GM21515 (cell line): ENCODE results near the gene PARD6A.
A peak's percentile ranks its signal among the peaks of the same experiment; 100 is the strongest.

Experiments
- ATAC-seq: cut with Tn5 transposase; IDR thresholded peaks from one replicate; pipeline ENCODE4 v1.9.1; 2021; ENCODE audit not compliant: unreplicated experiment

Gene PARD6A, protein sequence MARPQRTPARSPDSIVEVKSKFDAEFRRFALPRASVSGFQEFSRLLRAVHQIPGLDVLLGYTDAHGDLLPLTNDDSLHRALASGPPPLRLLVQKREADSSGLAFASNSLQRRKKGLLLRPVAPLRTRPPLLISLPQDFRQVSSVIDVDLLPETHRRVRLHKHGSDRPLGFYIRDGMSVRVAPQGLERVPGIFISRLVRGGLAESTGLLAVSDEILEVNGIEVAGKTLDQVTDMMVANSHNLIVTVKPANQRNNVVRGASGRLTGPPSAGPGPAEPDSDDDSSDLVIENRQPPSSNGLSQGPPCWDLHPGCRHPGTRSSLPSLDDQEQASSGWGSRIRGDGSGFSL

DNA sequence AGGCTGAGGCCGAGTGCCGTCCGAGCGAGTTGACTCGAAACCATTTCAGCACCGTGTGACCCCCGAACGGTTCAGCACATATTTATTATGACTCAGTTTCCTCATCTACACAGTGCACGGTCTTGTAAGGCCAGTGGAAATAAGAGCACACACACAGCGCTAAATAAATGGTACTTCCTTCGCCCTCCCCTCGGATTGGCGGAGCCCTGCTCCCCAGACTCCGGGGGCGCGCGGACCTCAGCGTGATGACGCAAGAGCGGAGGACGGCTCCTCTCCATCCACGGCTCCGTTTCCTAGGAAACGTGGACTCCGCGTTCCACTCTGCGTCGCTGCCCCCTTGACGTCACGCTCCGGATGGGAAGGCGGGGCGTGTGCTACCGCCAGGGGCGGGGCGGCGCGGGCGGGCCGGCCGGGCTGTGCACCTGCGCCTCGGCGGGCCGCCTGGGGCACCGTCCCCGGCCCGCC lies at the start of gene PARD6A:
Gene PARD6A, plus strand, starts transcription at position 397 of the 465 bp plus-strand sequence. CDS start 79 bp downstream, outside the sequence.
- ATAC-seq = peak; percentile 75

DNA sequence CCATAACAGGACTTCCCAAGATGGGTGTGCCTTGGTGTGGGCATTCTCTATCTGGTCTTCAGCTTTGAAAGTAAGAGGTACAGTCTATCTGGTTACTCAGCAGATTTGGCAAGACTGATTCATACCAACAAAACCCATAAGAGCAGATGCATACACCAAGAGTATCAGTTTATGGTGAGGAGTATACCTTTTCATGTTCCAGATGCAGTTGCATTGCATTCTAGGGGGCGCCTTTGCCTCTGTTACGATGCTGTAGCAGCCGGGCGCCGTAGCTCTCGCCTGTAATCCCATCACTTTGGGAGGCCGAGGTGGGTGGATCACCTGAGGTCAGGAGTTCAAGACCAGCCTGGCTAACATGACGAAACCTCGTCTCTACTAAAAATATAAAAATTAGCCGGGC lies 47.0 kb upstream of the PARD6A start:
- no peak for ATAC-seq

DNA sequence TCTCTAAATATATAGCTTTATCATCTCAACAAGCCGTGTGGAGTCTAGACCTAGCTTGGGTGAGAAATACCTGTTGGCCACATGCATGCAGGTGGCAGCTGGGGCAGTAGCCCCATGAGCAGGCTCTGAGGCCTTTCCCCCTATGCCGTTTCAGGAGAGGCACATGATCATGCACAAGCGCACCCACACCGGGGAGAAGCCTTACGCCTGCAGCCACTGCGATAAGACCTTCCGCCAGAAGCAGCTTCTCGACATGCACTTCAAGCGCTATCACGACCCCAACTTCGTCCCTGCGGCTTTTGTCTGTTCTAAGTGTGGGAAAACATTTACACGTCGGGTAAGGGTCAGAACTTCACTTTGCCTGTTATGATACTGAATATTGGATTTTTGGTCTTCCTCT lies 32.5 kb upstream of the PARD6A start:
- no peak for ATAC-seq

DNA sequence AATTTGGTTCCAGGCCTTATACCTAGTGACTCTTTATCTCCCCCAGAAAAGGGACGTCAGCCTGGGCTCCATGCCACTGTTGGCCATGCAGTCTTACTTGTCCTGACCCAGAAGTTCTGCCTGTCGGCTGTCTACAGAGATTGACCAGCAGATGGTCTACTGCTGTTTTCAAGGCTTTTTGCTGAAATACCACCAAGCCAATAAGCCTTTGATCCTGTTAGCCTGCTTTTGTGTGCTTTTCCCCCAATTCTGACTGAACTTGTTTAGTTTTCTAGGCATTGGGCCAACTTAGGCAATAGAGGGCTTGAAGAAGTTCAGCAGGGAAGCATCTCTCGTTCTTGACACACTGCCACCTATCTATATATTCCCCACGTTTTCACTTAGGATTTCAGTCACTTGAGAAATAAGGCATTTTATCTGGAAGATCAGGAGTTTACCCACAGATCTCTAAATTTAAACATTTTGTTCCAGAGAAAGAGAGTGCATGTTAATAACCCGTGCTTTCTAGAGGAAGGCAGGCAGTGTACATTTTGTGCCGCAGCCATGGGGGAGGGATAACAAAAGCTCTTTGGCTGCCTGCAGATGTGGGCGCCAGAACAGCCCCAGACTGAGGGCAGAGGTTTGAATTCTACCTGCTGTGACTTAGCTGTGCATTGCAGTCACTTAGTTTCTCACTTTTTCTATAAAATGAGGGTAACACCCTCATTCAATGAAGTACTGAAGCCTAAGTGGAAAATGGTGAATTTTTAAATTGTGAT lies 28.2 kb upstream of the PARD6A start:
- no peak for ATAC-seq

DNA sequence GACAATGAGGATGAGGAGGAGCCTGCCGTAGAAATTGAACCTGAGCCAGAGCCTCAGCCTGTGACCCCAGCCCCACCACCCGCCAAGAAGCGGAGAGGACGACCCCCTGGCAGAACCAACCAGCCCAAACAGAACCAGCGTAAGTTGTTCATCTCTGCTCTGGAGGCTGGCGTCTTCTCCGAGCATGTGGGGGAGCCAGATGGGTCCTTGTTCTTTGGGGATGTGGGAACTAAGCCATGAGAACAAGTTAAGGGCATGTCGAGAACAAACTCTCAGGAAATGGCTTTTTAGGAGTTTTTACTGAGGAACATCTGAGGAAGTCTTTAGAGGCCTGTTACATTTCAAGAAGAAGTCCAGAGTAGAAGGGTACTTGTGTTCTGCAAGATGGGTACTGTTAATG lies 24.0 kb upstream of the PARD6A start:
- no peak for ATAC-seq

DNA sequence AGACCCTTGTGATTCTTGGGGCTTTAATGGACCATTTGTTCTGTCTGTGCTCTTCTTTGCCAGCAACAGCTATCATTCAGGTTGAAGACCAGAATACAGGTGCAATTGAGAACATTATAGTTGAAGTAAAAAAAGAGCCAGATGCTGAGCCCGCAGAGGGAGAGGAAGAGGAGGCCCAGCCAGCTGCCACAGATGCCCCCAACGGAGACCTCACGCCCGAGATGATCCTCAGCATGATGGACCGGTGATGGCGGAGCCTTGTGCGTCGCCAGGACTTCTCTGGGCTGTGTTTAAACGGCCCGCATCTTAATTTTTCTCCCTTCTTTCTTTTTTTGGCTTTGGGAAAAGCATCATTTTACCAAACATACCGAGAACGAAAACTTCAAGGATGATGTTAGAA lies 23.1 kb upstream of the PARD6A start:
- ATAC-seq = no peak

DNA sequence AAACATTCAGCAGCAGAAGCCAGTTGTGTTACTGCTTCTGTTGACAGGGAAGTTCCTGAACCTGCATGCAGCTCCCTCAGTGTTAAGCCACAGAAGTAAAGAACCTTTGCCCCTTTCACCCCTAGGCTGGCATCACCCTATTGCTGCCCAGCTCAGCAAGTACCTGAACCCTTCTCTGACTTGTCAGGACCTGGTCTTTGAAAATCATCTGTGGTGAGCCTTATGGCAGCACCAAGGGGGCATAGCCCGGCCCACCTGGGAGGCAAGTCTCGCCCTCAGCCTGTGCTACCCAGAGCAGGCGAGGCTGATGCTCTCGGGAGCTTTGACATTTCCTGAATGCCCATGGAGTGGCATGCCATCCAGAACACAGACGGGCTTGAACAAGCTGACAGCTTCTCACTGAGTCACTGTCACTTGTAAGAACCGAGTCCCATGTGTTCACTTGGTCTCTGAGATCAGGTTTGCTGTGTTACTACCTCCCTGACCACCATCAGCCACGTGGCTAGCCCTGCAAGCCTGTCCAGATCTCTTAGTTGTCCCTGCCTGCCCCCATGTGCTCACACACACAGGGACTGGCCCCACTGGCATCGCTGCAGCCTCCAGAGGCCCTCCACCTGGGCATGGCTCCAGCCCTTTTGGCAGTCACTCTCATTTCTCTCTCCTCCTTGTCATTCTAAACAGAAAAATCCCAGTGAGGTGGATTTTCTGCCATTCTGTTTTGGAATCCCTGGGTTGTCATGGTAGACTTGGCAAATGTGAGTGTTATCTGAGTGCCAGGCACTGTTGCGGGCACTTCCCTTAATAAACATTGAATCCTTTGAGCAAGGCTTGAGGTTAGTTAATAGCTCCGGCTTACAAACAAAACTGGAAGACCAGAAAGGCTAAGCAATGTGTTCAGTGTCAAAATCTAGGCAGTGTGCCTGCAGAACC lies 18.7 kb upstream of the PARD6A start:
- no peak for ATAC-seq

DNA sequence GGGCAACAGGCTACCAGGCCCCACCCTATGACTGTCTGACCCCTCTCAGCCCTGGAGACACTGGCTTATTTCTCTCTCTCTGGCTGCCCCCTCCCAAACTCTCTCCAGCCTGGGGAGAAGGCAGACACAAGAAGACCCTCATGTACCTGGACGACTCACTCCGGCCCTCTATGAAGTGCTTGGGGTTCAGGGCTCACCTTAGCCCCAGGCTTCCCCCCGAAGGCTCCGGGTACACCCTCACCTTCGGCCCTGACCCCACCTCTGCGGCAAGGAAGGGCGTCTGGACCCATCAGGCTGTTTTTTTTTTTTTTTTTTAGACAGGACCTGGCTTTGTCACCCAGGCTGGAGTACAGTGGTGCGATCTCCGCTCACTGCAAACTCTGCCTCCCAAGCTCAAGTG lies 16.7 kb upstream of the PARD6A start:
- no peak for ATAC-seq

DNA sequence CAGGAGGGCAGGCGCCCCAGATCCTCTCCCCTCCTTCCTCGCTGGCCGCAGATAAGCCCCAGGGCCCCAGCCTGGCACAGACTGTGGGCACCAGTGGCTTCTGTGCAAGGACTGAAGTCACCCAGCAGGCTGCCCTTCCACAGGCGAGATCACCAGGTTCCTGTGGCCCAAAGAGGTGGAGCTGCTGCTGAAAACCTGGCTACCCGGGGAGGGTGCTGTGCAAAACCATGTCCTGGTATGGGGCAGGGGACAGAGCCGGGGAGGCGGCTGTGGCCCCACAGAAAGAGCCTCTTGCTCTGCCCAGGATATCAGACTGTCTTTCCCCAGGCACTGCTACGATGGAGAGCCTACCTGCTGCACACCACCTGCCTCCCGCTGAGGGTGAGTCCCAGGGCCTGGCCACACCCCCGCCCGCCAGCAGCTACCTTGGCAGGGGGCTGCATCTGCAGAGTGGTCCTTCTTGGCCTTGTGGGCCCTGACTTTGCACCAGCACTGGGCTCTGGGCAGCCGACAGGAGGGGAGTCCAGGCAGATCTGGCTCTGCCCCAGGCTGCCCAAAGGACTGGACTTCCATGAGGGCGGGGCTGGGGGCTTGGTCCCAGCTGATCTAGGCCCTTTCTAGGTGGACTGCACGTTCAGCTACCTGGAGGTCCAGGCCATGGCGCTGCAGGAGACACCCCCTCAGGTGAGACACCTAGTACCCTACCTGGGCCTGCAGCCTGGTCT lies 15.2 kb upstream of the PARD6A start:
- no peak for ATAC-seq

DNA sequence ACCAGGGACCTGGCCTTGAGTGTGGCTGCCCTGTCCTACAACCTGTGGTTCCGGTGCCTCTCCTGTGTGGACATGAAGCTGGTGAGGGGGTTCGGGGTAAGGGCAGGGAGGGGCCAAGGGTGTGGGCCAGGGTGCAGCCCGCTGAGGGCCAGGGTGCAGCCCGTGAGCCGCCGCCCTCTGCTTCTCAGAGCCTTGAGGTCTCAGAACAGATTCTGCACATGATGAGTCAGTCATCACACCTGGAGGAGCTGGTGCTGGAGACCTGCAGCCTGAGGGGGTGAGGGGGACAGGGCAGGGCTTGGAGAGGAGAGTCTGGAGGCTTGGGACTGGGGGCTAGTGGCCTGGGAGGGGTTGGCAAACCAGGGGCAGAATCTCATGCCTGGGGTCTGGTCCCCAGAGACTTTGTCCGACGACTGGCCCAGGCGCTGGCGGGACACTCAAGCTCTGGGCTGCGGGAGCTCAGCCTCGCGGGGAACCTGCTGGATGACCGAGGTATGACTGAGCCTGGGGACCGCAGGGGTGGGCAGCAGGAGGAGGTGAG lies 13.6 kb upstream of the PARD6A start:
- no peak for ATAC-seq

DNA sequence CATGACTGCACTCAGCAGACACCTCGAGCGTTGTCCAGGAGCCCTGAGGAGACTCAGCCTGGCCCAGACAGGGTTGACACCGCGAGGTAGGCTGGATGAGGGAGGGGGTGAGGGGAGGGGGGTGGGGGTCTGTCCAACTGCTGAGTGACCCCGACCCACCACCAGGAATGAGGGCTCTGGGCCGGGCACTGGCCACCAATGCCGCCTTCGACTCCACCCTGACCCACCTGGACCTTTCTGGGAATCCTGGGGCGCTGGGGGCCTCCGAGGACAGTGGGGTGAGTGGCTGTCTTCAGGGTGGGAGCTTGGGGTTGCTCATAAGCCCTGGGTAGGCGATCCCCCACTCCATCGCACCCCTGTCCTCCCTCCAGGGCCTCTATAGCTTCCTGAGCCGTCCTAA lies 13.1 kb upstream of the PARD6A start:
- no peak for ATAC-seq

DNA sequence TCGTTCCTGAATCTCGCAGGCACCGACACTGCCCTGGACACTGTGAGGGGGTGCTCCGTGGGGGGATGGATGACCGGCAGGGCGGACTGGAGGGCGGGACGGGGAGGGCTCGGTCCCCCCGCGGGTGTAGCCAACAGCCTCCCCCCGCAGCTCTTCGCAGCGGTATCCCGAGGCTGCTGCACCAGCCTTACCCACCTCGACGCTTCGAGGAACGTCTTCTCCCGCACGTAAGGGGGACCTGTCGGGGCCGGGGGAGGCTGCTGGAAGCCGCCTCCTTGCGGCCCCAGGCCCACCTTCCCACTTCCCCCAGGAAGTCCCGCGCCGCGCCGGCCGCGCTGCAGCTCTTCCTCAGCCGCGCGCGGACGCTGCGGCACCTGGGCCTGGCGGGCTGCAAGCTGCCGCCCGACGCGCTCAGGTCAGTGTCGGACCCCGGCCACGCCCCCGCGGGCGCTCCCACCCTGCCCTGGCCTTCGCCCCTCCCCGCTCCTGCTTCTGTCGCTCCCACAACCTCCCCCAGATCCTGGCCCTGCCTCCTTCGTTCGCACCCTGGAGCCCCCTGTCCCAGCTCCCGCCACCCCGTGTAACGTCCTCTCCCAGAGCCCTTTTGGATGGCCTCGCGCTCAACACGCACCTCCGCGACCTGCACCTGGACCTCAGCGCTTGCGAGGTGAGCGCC lies 12.5 kb upstream of the PARD6A start:
- no peak for ATAC-seq

DNA sequence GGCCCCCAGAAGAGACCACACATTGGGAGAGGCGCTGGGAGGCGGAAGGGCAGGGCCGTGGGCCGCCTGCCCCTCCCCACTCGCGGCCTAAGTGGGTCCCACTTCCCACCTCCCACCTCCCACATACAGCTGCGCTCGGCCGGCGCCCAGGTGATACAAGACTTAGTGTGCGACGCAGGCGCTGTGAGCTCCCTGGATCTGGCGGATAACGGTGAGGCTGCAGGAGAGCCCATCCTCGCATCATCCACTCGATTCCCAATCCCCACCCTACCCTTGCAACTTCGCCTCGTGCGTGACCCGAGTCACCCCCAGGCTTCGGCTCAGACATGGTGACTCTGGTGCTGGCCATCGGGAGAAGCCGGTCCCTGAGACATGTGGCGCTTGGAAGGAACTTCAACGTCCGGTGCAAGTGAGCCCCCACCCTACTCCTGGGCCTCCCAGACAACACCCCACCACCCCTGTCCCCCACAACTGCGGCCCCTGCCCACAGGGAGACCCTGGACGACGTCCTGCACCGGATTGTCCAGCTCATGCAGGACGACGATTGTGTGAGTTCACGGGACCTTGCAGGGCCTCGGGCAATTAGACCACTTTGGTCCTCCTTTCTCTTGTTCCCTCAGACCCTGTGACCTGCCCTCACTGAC lies 11.9 kb upstream of the PARD6A start:
- ATAC-seq = no peak

DNA sequence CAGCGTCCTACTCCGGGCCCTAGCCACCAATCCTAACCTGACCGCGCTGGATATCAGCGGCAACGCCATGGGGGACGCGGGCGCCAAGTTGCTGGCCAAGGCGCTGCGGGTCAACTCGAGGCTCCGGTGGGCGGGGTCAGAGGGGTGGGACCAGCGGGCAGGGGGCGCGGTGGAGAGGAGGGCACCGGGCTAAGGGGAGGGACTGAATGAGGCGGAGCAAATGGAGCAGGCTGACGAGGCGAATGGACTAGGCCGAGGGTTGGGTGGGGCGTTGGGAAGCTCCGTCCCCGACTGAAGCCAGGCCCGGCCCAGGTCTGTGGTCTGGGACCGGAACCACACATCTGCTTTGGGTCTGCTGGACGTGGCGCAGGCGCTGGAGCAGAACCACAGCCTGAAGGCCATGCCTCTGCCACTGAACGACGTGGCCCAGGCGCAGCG lies 11.2 kb upstream of the PARD6A start:
- ATAC-seq = no peak

DNA sequence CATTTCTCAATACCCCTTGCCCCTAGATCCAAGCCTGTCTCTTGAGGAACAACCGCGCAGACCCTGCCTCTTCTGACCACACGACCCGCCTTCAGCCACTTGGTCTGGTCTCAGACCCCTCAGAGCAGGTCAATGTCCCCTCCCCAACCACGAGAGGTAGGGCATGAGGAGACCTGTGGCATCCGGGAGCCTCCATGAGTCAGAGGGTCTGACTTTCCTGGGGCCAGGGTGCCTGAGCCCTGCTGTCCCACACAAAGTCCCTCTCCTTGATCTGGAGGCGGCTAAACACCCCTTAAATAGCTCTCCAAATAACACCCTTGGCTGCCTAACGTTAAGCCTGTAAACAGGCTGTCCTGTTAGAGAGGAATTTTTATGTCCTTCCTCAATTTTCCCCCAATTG lies 10.7 kb upstream of the PARD6A start:
- ATAC-seq = no peak

DNA sequence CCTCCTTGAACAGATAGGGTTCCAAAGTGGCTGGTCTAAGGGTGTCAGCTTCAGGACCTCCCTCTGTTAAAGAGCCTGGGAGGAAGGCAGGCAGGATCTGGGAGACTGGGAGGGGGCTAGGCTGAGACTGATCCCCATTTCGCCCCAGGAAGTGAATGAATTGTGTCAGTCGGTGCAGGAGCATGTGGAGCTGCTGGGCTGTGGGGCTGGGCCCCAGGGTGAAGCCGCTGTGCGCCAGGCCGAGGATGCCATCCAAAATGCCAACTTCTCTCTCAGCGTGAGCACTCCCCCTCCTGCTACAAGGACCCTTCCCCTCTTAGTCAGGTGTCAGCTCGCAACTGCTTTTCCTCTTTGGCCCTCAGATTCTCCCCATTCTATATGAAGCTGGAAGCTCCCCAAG lies 9.7 kb upstream of the PARD6A start:
- ATAC-seq = no peak

DNA sequence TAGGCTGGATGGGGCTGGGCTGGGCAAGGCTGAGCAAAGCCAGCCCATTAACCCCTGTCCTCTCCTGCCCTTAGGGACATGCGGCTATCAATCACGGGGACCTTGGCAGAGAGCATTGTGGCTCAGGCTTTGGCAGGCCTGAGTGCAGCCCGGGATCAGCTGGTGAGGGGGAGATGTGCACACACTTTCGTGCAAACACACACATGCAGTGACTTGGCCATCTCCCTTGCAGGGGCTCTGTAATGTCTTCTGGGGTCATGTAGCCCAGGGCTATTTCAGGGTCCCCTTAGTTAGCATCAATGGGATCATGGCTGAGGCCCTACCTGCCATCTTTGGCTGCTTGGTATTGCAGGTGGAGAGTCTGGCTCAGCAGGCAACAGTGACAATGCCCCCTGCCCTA lies 8.9 kb upstream of the PARD6A start:
- no peak for ATAC-seq

DNA sequence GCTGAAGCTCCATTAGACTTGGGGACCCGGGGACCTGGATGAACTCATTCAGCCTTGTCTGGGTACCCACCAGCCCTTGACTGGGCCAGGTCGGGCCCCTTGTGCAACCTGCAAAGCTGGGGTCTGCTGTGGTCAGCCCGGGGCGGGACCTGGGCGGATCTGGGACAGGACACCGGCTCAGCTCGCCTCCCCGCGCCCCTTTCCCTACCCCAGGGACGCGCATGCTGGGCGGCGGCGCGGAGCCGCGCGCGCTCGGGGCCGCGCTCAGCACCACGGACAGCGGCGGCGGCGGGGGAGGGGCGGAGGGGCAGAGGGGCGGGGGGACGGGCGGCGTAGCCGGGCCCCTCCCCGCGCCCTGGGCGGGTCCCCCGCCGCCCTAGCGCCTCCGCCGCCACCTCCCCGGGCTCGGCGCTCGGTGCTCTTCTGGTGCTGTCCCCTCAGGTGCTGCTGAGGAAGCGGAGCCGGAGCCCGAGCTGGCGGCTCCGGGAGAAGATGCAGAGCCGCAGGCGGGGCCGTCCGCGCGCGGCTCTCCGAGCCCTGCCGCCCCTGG lies 8.1 kb upstream of the PARD6A start:
- no peak for ATAC-seq
